CD14-positive monocyte (primary cell): ENCODE data around the gene ANO7. TPM values are rescaled to one million over a fixed set of nuclear protein-coding genes. Genes with fewer than 3 reads are reported as not detected.

Experiments used
- DNase-seq, 3 donors: peaks; one replicate each; pipeline ENCODE4 v3.0.0-alpha.2; 2011 to 2022
- H2AFZ ChIP-seq: 2 replicates; pipeline ENCODE4 v1.6.0; 2012; ENCODE audit warnings: mild to moderate bottlenecking, low read depth, low read length, inconsistent platforms; ENCODE audit not compliant: insufficient read depth, poor library complexity, severe bottlenecking
- H3K27ac ChIP-seq, 2 donors: 1 replicate in 1 of 2; 2 replicates in 1 of 2; pipeline ENCODE4 v1.5.1; 2012 to 2013; ENCODE audit warnings: low read length in 2 of 2, control low read depth in 1 of 2, inconsistent platforms in 1 of 2, low read depth in 1 of 2, mild to moderate bottlenecking in 1 of 2
- H3K27me3 ChIP-seq, 2 donors: one replicate each; pipeline versions ENCODE4 v1.6.0 to v1.6.1; 2011 to 2013; ENCODE audit warnings: low read length in 2 of 2; ENCODE audit not compliant: control insufficient read depth in 2 of 2, insufficient read depth in 2 of 2
- H3K36me3 ChIP-seq, 2 donors: replicated peaks in 1 of 2; 1 replicate in 1 of 2; 2 replicates in 1 of 2; pipeline versions ENCODE4 v1.5.1 to v1.6.1; 2012 to 2013; ENCODE audit warnings: low read length in 2 of 2, control low read depth in 1 of 2, inconsistent platforms in 1 of 2, mild to moderate bottlenecking in 1 of 2; ENCODE audit not compliant: insufficient read depth in 2 of 2, control insufficient read depth in 1 of 2
- H3K4me1 ChIP-seq, 2 donors: 1 replicate in 1 of 2; 2 replicates in 1 of 2; pipeline versions ENCODE4 v1.5.1 to v1.6.1; 2012 to 2013; ENCODE audit warnings: low read length in 2 of 2, control low read depth in 1 of 2, inconsistent platforms in 1 of 2, mild to moderate bottlenecking in 1 of 2, moderate library complexity in 1 of 2; ENCODE audit not compliant: insufficient read depth in 2 of 2, control insufficient read depth in 1 of 2
- H3K4me2 ChIP-seq: replicated peaks from 2 replicates; pipeline ENCODE3; 2012; ENCODE audit warnings: low read length, moderate library complexity, mild to moderate bottlenecking; ENCODE audit not compliant: poor library complexity, severe bottlenecking; ENCODE audit errors: extremely low read depth
- H3K4me3 ChIP-seq, 3 experiments: fragments of 200-600 bp in 1 of 3; sonication (generic) in 1 of 3; replicated peaks in 1 of 3; 1 replicate in 2 of 3; 2 replicates in 1 of 3; pipeline ENCODE4 v1.5.1; 2011 to 2013; ENCODE audit warnings: low read length in 3 of 3, mild to moderate bottlenecking in 3 of 3, control low read depth in 2 of 3, low read depth in 2 of 3, inconsistent platforms in 1 of 3, moderate library complexity in 1 of 3
- H3K79me2 ChIP-seq: 2 replicates; pipeline ENCODE4 v1.6.0; 2012; ENCODE audit warnings: mild to moderate bottlenecking, control low read depth, inconsistent platforms, low read length, moderate library complexity; ENCODE audit not compliant: insufficient read depth
- H3K9ac ChIP-seq: 2 replicates; pipeline ENCODE4 v1.6.0; 2017; ENCODE audit warnings: low read length, mild to moderate bottlenecking; ENCODE audit not compliant: insufficient read depth, poor library complexity, severe bottlenecking
- H3K9me3 ChIP-seq, 2 donors: replicated peaks in 1 of 2; 1 replicate in 1 of 2; 2 replicates in 1 of 2; pipeline versions ENCODE4 v1.5.1 to v1.6.1; 2012 to 2013; ENCODE audit warnings: low read length in 2 of 2, control low read depth in 1 of 2; ENCODE audit not compliant: control insufficient read depth in 1 of 2, insufficient read depth in 1 of 2
- H4K20me1 ChIP-seq: 2 replicates; pipeline ENCODE4 v1.6.0; 2012; ENCODE audit warnings: mild to moderate bottlenecking, low read length, control low read depth, moderate library complexity; ENCODE audit not compliant: insufficient read depth
- H3K27ac Mint-ChIP-seq, 7 donors: one replicate each; pipeline ENCODE4 v1.8.0; 2020; ENCODE audit warnings: mild to moderate bottlenecking in 7 of 7, mixed read lengths in 7 of 7, moderate library complexity in 6 of 7, inconsistent platforms in 2 of 7
- H3K27me3 Mint-ChIP-seq, 3 donors: one replicate each; pipeline ENCODE4 v1.8.0; 2021 to 2022; ENCODE audit warnings: low read depth in 3 of 3, mild to moderate bottlenecking in 3 of 3, mixed read lengths in 3 of 3, moderate library complexity in 3 of 3, inconsistent platforms in 1 of 3
- H3K36me3 Mint-ChIP-seq, 2 donors: one replicate each; pipeline ENCODE4 v1.8.0; 2020; ENCODE audit warnings: mixed read lengths in 2 of 2, inconsistent platforms in 1 of 2, mild to moderate bottlenecking in 1 of 2
- H3K4me1 Mint-ChIP-seq: one replicate; pipeline ENCODE4 v1.8.0; 2020; ENCODE audit warnings: mild to moderate bottlenecking, mixed read lengths
- H3K4me3 Mint-ChIP-seq, 2 donors: one replicate each; pipeline ENCODE4 v1.8.0; 2020; ENCODE audit warnings: mild to moderate bottlenecking in 2 of 2, mixed read lengths in 2 of 2, moderate library complexity in 1 of 2
- H3K9me3 Mint-ChIP-seq, 7 donors: one replicate each; pipeline ENCODE4 v1.8.0; 2020 to 2022; ENCODE audit warnings: mixed read lengths in 7 of 7, mild to moderate bottlenecking in 6 of 7, moderate library complexity in 6 of 7, inconsistent platforms in 2 of 7
- WGBS: methylation state at CpG from one replicate; pipeline ENCODE4 v1.1.5; 2013; ENCODE audit warnings: missing lambda C conversion rate; ENCODE audit not compliant: insufficient coverage; 5-methylcytosine and 5-hydroxymethylcytosine counted together
- intact Hi-C, 2 donors: fragments of 100-400 bp; cut with micrococcal nuclease; formaldehyde crosslinking; loops; one replicate each; pipeline versions ENCODE4 v1.15.0 to v1.15.1; 2023
- polyA plus RNA-seq, 3 donors: library from polyadenylated mRNA; depleted of rRNA in 1 of 3; unstranded in 2 of 3; stranded (reverse) in 1 of 3; fragments of 300-500 nt in 2 of 3; fragments of >200 nt in 1 of 3; fragmentation: Illumina TruSeq in 2 of 3; gene quantifications; 1 replicate in 2 of 3; 2 replicates in 1 of 3; pipeline ENCODE4 v1.2.3, GENCODE V29; 2012 to 2021
- TF ChIP-seq, protein P1 (sequence below): fragments of 200-600 bp; IDR thresholded peaks from one replicate; pipeline ENCODE4 v1.8.0; 2022; ENCODE audit warnings: antibody characterized with exemption, mild to moderate bottlenecking

The ANO7 gene
- polyA plus RNA-seq, 3 donors = 0.03 TPM; not detected in 2

DNA sequence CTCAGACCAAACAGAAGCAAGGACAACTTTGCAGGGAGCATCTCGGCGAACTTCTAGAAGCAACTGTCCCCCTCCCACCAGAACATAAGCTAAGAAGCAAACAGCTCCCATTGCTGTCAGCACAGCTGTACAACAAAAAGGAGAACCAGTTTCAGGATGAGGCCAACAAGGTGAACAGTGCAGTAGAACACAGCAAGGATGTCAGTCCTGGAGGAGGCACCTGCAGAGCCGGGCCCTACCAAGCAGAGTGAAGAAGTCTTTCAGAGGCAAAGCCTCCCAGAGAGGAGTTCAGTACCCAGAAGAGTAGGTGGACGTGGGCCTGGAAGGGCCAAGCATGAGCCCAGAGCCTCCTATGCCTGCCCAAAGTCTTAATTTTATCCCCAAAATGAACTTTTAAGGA lies 40.2 kb upstream of the ANO7 start:
- H3K9me3 Mint-ChIP-seq = no peaks in the 10 kb centered on the region
- TF ChIP-seq, protein P1, sequence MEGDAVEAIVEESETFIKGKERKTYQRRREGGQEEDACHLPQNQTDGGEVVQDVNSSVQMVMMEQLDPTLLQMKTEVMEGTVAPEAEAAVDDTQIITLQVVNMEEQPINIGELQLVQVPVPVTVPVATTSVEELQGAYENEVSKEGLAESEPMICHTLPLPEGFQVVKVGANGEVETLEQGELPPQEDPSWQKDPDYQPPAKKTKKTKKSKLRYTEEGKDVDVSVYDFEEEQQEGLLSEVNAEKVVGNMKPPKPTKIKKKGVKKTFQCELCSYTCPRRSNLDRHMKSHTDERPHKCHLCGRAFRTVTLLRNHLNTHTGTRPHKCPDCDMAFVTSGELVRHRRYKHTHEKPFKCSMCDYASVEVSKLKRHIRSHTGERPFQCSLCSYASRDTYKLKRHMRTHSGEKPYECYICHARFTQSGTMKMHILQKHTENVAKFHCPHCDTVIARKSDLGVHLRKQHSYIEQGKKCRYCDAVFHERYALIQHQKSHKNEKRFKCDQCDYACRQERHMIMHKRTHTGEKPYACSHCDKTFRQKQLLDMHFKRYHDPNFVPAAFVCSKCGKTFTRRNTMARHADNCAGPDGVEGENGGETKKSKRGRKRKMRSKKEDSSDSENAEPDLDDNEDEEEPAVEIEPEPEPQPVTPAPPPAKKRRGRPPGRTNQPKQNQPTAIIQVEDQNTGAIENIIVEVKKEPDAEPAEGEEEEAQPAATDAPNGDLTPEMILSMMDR = no peak
- DNase-seq = no peak
- Histone ChIP-seq H3K27ac (no peak overlapping the region), H3K9ac (no peak overlapping the region), H3K9me3 (no peaks in the 10 kb centered on the region), H3K79me2 (peaks cover 32% of the 10 kb centered on the region), H3K4me1 (peaks cover 12 to 27% of the 10 kb centered on the region in 2 donors), H4K20me1 (peaks cover 17% of the 10 kb centered on the region), H2AFZ (peak overlapping the region; percentile 99), H3K27me3 (no peaks in the 10 kb centered on the region), H3K36me3 (peaks cover 0 to 6% of the 10 kb centered on the region in 2 donors), H3K4me3 (peak overlapping the region in 1 of 3 experiments; percentile 87), H3K4me2 (peak overlapping the region; percentile 100)
- intact Hi-C loops = loop anchor here in 1 of 2 donors (5.0 kb wide), 1 partner anchor 209 kb away; the partner anchor contains the start of gene FARP2
- H3K27me3 Mint-ChIP-seq = peaks cover 0 to 8% (median 2%) of the 10 kb centered on the region in 3 donors
- 85% methylated on average over 3 of the region's 4 CpGs for WGBS
- peaks cover 4 to 7% of the 10 kb centered on the region in 2 donors for H3K36me3 Mint-ChIP-seq
- H3K27ac Mint-ChIP-seq = peak overlapping the region in 1 of 7 donors; percentile 46
- H3K4me1 Mint-ChIP-seq = peaks cover 24% of the 10 kb centered on the region
- H3K4me3 Mint-ChIP-seq = peak overlapping the region; percentile 97 to 98

DNA sequence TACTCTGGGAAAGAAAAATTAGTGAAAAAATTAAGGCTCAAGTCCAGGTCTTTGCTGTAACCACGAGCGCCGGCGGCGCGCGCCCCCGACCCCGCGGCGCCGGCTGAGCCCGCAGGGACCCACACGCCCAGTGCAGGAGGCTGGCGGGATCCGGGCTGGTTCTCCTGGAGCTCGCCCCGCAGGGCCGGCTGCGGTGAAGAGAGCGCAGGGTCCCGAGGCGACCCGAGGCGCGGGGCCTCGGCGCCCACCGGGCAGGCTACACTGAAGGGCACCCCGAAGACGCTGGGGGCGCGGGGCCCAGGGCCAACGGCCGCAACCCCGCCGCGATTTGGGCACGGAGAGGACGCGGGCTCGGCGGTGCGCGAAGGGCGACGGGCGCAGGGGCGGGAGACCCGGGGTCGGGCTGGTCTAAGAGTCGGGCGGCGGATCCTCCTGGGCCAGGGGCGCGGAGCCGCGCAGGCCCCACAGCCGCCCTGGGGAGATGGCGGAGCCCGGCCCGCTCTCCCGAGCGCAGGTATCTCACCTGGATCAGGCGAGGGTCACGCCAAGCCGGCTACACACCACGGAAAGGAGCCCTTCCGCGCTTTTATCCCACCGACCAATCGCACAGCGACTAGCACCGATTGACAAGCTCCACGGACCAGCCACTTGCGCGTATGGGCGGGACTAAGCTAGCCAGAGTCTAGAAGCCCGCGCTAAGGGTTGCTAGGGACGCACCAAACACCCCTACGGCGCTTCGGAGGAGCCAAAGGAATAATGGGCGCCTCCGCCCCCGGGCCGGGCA lies 39.4 kb upstream of the ANO7 start, which contains the start of gene PASK:
TSS of gene PASK (minus strand) at position 582 of the 784 bp plus-strand sequence. CDS start 6,440 bp downstream, outside the sequence.
- Histone ChIP-seq H3K9me3 (no peaks in the 10 kb centered on the region), H3K4me1 (peaks cover 12 to 27% of the 10 kb centered on the region in 2 donors), H3K36me3 (peaks cover 0 to 13% of the 10 kb centered on the region in 2 donors), H3K4me2 (peak within 1 kb of the TSS; percentile 100), H2AFZ (peak within 1 kb of the TSS; percentile 99), H3K4me3 (peak within 1 kb of the TSS; percentile 56 to 87 (median 83)), H4K20me1 (peaks cover 21% of the 10 kb centered on the region), H3K9ac (peak within 1 kb of the TSS; percentile 80), H3K27ac (peak within 1 kb of the TSS in 1 of 2 donors; percentile 74), H3K79me2 (peaks cover 33% of the 10 kb centered on the region), H3K27me3 (no peaks in the 10 kb centered on the region)
- WGBS = under 1% methylated on average over 88 of the region's 88 CpGs
- H3K4me3 Mint-ChIP-seq = peak within 1 kb of the TSS; percentile 98 to 99
- H3K27me3 Mint-ChIP-seq = peaks cover 0 to 8% (median 2%) of the 10 kb centered on the region in 3 donors
- H3K9me3 Mint-ChIP-seq = no peaks in the 10 kb centered on the region
- H3K36me3 Mint-ChIP-seq = peaks cover 9 to 14% of the 10 kb centered on the region in 2 donors
- H3K4me1 Mint-ChIP-seq = peaks cover 24% of the 10 kb centered on the region
- H3K27ac Mint-ChIP-seq = peak within 1 kb of the TSS; percentile 73 to 95 (median 85)
- TF ChIP-seq, protein P1 = no peak
- peak; percentile 85 to 92 (median 85) for DNase-seq
- intact Hi-C loops = loop anchor here in 1 of 2 donors (5.0 kb wide), 1 partner anchor 208 kb away; the partner anchor contains the start of gene FARP2
